K562 (cell line): ENCODE measurements around the gene SULT1A2.

Experiments used
- BRCA1 ChIP-seq, 2 experiments: fragments of 450-650 bp in 1 of 2; sonication (generic) in 1 of 2; formaldehyde crosslinking in 1 of 2; IDR thresholded peaks; 2 replicates each; pipeline versions ENCODE4 v1.5.0 to v1.6.1; 2017 to 2020; ENCODE audit warnings: mild to moderate bottlenecking in 1 of 2, missing genetic modification reagents in 1 of 2
- EZH2 ChIP-seq: IDR thresholded peaks from 2 replicates; pipeline ENCODE4 v1.6.1; 2012; ENCODE audit warnings: low read depth, mild to moderate bottlenecking, inconsistent platforms, low read length, borderline replicate concordance
- POLR2A ChIP-seq: fragments of 450-650 bp; conservative IDR thresholded peaks from 2 replicates; pipeline ENCODE4 v1.6.1; 2016
- POLR2AphosphoS5 ChIP-seq: IDR thresholded peaks from 2 replicates; pipeline ENCODE4 v1.6.1; 2011; ENCODE audit warnings: mild to moderate bottlenecking, low read depth, low read length, moderate library complexity; ENCODE audit not compliant: control insufficient read depth, insufficient read depth
- TAF15 ChIP-seq: fragments of 200-400 bp; formaldehyde crosslinking; IDR thresholded peaks from 2 replicates; pipeline ENCODE4 v1.6.1; 2017; ENCODE audit warnings: mild to moderate bottlenecking, low read depth, low read length, moderate library complexity
- ZNF232 ChIP-seq: sonication (generic); formaldehyde crosslinking; IDR thresholded peaks from 2 replicates; pipeline ENCODE4 v1.8.0; 2022; ENCODE audit warnings: mild to moderate bottlenecking, missing genetic modification reagents
- TF ChIP-seq, protein P1 (sequence below), 3 experiments: IDR thresholded peaks in 2 of 3; conservative IDR thresholded peaks in 1 of 3; 2 replicates each; pipeline ENCODE4 v1.5.1; 2011 to 2012; ENCODE audit warnings: low read length in 3 of 3, mild to moderate bottlenecking in 3 of 3, control low read depth in 2 of 3, improper control_type of control experiment in 1 of 3, inconsistent platforms in 1 of 3, low read depth in 1 of 3, mixed read lengths in 1 of 3, moderate library complexity in 1 of 3; ENCODE audit not compliant: insufficient read depth in 2 of 3
- TF ChIP-seq, protein P2 (sequence below): fragments of 450-650 bp; IDR thresholded peaks from 2 replicates; pipeline ENCODE4 v1.6.1; 2018; ENCODE audit not compliant: partially characterized antibody

DNA sequence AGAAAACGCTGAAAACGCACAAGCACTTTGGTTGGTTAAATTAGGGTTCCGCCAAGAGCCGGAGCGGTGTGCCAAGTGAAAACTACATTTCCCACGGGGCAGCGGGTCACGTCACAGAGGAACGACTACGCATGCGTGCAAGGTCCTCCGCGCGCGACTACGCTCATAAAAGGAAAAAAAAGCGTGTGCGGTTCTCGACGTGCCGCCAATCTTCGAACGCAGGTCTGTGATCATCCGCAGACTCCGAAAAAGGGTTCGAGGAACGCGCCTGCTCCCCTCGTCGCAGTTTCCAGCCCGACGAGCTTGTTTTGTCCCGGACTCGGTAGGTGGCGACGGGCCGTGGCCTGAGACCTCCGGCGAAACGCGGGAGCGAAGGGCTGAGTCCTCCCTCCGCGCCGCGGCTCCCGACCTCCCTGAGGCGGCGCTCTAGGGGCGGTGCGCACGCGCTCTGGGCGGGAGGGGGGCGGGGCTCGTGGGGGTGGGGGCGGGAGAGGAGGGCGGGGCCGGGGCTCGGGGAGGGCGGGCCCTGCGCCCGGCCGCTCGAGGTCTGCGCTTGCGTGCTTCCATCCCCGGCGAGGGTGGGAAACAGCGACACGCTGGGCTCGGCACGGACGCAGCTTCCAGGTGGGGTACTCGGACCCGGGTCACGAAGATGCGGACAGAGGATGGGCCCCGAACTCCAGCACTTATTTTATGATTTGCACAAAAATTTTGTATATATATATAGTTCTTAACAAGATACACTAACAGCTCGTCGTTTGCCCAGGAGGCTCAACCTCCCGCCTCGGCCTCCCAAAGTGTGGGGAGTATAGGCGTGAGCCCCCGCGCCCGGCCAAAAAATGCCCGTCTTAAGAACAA is 42.8 kb downstream of the SULT1A2 start, which contains the start of gene SGF29:
- TF ChIP-seq, protein P1, sequence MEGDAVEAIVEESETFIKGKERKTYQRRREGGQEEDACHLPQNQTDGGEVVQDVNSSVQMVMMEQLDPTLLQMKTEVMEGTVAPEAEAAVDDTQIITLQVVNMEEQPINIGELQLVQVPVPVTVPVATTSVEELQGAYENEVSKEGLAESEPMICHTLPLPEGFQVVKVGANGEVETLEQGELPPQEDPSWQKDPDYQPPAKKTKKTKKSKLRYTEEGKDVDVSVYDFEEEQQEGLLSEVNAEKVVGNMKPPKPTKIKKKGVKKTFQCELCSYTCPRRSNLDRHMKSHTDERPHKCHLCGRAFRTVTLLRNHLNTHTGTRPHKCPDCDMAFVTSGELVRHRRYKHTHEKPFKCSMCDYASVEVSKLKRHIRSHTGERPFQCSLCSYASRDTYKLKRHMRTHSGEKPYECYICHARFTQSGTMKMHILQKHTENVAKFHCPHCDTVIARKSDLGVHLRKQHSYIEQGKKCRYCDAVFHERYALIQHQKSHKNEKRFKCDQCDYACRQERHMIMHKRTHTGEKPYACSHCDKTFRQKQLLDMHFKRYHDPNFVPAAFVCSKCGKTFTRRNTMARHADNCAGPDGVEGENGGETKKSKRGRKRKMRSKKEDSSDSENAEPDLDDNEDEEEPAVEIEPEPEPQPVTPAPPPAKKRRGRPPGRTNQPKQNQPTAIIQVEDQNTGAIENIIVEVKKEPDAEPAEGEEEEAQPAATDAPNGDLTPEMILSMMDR (IDR thresholded peaks at IDR 0.05 in 2 of 3, conservative IDR thresholded peaks at IDR 0.05 in 1 of 3; ENCODE audit: insufficient read depth in 2 of 3, low read depth in 1 of 3, low read length in 3 of 3) = peak; percentile 27 to 62 (median 40); a peak in 5 of 6 replicates
- TF ChIP-seq, protein P2, sequence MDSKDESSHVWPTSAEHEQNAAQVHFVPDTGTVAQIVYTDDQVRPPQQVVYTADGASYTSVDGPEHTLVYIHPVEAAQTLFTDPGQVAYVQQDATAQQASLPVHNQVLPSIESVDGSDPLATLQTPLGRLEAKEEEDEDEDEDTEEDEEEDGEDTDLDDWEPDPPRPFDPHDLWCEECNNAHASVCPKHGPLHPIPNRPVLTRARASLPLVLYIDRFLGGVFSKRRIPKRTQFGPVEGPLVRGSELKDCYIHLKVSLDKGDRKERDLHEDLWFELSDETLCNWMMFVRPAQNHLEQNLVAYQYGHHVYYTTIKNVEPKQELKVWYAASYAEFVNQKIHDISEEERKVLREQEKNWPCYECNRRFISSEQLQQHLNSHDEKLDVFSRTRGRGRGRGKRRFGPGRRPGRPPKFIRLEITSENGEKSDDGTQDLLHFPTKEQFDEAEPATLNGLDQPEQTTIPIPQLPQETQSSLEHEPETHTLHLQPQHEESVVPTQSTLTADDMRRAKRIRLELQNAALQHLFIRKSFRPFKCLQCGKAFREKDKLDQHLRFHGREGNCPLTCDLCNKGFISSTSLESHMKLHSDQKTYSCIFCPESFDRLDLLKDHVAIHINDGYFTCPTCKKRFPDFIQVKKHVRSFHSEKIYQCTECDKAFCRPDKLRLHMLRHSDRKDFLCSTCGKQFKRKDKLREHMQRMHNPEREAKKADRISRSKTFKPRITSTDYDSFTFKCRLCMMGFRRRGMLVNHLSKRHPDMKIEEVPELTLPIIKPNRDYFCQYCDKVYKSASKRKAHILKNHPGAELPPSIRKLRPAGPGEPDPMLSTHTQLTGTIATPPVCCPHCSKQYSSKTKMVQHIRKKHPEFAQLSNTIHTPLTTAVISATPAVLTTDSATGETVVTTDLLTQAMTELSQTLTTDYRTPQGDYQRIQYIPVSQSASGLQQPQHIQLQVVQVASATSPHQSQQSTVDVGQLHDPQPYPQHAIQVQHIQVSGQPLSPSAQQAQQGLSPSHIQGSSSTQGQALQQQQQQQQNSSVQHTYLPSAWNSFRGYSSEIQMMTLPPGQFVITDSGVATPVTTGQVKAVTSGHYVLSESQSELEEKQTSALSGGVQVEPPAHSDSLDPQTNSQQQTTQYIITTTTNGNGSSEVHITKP = no peak
- TF ChIP-seq EZH2 (no peak), POLR2A (peak; percentile 99), ZNF232 (CRISPR knock-in tag) (no peak), BRCA1 (IDR thresholded peaks at IDR 0.05) (no peak), BRCA1 (CRISPR knock-in tag; IDR thresholded peaks at IDR 0.05) (no peak), POLR2AphosphoS5 (peak; percentile 93), TAF15 (no peak)
